GM19463 (cell line): ENCODE data around the gene NEURL1B.
"Not testable (repeated sequence)": the region's sequence is repeated elsewhere in the genome, so short reads cannot be mapped to it uniquely, and the experiment has no call there.

Experiments used
- ATAC-seq: cut with Tn5 transposase; IDR thresholded peaks from one replicate; pipeline ENCODE4 v1.9.1; 2021; ENCODE audit warnings: mild to moderate bottlenecking, moderate library complexity; ENCODE audit not compliant: unreplicated experiment

The NEURL1B gene

DNA sequence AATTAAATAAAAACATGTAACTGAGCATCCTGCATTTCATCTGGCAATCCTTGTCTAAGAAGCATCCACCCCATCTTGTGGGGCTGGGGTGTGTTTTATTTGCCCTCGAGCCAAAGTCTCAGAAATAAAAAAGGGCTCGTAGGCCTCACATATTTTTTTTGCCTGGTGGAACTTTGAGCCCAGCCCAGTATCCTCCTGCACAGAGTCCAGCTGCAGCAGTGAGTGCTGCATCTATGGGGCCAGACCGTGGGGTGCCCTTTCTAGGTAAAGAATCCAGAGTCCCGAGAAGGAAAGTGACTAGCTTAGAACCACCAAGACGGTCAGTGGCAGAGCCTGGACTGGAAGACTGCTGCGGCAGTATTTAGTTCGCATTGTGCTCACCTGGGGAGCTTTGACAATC lies 33.1 kb downstream of the NEURL1B start:
- ATAC-seq = no peak

DNA sequence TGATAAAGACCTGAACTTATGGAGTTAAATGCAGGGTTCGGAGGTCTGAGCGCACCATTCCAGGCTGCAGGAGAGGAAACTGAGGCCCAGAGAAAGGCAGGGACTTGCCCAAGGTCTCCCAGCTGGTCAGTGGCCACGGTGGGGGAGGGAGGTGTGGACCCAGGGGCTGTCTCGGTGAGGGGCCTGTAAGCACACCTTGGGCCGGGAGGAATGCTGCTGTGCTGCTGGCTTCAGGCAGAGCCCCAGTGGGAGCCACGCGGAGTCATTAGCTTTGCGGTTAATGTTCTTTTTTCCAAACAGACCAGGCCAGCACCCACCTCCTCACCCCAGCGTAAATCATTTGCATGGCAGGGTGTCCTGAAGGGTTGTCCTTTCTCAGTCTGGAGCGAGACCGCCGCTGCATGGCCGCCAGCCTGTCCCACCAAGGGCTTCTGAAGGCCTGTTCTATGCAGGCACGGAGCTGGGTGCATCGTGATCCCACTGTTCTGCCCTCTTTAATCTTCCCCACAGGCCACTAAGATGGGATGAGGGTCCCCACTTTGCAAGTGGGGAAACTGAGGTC lies 35.9 kb downstream of the NEURL1B start:
- ATAC-seq = no peak

DNA sequence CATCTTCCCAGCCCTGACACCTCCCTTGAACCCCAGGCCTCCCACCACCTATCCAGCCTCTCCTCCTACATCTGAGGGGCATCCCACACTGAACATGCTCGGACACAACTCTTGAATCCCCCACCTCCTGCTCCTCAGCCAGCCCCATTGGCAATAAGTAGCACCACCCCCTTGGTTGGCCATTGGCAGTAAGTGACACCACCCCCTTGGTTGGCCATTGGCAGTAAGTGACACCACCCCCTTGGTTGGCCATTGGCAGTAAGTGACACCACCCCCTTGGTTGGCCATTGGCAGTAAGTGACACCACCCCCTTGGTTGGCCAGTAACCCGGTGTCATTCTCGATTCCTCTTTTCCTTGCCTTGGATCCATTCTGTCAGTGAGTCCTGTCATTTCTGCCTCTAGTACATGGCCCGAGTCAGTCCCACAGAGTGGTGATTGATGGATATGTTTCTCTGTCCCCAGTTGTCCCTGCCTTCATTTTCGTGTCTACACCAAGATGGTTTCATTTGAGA lies 37.4 kb downstream of the NEURL1B start:
- not testable (repeated sequence) for ATAC-seq

DNA sequence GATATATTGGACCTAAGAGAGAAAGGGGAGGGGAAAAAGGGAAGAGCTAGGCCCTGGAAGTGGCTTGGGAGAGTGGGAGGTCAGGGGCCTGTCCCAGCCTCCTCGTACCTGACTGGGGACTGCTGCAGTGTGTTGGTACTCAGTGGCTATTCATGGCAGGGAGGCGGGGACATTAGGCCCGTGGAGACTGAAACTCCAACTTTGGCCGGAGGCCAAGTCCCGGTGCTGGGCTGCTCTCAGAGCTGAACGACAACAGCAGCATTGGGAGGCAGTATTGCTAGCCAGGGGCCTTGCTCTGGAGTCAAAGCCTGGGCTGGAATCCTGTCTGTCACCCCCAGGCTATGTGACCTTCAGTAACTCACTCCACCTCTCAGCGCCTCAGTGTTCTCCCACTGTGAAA lies 37.8 kb downstream of the NEURL1B start:
- ATAC-seq = no peak

DNA sequence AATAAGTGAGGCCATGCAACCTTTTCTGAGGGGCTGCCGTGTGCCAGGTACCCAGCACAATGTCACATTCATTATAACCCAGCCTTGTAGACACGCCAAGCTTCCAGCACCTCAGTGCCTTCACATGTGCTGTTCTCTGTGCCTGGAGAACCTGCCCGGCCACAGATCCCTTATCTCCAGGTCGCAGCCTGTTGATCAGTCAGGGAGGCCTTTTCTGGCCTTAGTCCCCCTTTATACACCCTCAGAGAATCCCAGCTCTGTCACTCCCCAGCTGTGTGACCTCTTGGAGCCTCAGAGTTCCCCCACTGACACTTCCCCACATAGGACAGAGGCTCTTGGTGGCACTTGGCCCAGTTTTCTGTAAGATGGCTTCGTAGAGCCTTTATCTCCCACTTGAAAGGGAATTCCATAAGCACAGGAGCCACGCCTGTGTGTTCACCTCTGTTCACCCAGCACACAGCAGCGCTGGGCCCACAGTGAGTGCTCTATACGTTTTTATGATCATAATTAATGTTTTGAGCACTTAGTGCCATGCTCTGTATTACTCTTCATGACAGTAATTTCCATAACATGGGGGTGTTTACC lies 38.7 kb downstream of the NEURL1B start:
- no peak for ATAC-seq

DNA sequence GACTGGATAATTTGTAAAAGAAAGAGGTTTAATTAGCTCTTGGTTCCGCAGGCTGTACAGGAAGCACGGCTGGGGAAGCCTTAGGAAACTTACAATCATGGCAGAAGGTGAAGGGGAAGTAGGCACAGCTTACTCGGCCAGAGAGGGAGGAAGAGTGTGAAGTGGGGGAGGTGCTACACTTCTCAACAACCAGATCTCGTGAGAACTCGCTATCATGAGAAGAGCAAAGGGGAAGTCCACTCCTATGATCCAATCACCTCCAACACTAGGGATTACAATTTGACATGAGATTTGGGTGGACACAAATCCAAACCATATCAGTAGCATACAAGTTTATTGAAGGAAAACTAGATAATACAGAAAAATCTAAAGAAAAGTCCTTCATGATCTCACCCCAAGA lies 39.9 kb downstream of the NEURL1B start:
- ATAC-seq = no peak

DNA sequence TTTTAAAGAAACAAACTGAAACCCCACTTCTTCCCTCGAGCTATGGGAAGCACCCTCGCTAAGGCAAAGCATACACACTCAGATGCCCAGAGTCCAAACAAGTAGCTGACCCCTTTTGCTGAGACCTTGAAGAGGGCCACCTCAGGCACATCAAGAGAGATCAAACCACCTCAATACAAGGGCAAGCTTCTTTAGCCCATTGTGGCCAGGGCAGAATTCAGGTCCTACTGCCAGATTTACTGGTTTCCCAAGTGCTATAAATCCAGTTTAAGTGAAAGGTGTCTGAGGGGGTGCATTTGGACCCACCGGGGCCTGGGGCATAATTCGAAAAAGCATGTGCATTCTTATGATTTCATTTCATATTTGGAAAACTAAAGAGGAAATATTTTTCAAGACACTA lies 40.4 kb downstream of the NEURL1B start:
- ATAC-seq = no peak

DNA sequence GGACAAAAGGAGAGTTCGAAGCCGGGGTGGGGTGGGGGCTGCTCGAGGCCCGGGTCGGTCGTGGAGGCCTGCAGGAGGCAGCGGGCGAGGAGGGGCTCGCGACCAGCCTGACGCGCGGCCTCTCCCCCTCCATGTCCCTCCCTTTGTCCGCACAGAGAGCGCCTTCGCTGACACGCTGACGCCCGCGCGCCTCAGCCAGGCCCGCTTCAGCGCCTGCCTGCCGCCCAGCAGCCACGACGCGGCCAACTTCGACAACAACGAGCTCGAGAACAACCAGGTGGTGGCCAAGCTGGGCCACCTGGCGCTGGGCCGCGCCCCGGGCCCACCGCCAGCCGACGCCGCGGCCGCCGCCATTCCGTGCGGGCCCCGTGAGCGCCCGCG lies 42.2 kb downstream of the NEURL1B start:
- no peak for ATAC-seq

DNA sequence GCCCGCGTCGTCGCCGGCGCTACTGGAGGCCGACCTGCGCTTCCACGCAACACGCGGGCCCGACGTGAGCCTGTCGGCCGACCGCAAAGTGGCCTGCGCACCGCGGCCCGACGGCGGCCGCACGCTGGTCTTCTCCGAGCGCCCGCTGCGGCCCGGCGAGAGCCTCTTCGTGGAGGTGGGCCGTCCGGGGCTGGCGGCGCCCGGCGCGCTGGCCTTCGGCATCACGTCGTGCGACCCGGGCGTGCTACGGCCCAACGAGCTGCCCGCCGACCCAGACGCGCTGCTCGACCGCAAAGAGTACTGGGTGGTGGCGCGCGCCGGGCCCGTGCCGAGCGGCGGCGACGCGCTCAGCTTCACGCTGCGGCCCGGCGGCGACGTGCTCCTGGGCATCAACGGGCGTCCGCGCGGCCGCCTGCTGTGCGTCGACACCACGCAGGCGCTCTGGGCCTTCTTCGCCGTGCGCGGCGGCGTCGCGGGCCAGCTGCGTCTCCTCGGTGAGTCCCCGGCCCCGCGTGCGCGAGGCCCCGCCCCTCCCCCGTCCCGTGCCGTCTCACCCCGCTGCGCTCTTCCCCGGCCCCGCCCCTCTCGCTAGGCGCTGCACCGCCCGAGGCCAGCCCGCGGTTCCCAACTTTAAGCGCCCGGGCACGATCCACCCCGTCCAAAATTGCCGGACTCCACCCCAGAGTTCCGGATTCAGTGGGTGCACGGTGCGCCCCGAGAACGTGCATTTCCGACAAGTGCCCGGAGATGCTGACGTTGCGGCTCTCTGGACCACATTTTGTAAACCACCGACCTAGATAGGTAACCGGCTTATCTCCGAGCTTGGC lies 42.8 kb downstream of the NEURL1B start:
- ATAC-seq = no peak

DNA sequence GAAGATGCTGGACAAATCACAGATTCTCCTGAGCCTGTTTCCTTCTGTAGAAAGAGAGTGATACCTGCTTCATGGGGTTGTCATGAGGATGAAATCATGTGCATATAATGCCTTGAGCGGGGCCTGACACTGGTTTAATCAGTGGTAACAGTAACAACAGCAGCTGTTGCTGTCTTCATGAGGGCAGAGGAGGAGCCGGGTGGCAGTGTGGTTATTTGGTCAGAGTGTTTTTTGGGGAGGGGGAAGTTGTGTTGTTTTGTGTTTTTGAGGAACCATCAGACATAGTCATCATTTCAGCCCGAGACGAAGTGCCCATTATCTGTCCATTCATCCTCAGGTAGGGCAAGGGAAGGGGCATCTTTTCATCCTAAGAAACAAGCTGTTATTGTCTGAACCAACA lies 44.0 kb downstream of the NEURL1B start:
- ATAC-seq = no peak

DNA sequence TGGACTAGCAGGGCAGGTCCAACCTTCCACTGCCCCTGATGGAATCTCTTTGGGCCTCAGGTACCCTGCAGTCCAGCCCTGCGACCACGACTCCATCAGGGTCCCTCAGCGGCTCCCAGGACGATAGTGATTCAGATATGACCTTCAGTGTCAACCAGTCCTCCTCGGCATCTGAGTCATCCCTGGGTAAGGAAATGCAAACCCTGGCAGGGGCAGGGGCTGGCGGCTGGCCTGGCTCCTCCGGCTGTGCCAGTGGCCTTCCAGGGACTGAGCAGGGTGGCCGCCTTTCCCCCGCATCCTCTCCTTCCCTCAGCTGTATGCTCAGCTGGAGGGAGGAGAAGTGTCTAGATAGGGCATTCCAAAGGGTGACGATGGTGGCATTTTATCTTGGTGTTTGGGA lies 45.0 kb downstream of the NEURL1B start:
- no peak for ATAC-seq

DNA sequence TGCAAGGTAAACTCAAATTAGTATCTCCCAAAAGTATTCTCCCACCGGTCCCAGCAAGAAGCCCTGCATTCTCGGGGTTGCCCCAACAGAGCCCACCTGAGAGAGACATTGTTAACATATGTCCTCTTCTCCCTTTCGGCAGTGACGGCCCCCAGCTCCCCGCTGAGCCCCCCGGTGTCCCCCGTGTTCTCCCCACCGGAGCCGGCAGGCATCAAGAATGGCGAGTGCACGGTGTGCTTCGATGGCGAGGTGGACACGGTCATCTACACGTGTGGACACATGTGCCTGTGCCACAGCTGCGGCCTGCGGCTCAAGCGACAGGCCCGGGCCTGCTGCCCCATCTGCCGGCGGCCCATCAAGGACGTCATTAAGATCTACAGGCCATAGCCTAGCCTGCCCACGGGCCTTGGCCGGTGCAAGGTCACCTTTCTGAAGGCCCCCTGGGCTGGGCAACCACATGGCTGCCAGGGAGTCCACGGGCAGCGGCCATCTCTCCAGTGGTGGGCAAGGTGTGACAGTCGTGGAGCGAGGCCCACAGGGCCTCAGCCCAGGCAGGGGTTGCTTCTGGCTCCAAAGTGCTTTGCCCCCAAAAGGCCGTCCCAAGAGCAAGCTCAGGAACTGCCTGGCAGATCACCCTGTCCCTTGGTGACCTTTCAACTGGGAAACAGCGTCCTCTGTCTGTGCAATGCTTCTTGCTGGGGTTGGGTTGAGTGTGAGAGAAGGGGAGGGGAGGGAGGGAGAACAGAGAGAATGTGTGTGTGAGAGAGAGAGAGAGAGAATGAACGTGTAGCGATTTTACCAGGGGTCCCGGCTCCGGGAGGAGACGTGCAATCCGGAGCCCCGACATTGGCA lies 45.7 kb downstream of the NEURL1B start:
- no peak for ATAC-seq

DNA sequence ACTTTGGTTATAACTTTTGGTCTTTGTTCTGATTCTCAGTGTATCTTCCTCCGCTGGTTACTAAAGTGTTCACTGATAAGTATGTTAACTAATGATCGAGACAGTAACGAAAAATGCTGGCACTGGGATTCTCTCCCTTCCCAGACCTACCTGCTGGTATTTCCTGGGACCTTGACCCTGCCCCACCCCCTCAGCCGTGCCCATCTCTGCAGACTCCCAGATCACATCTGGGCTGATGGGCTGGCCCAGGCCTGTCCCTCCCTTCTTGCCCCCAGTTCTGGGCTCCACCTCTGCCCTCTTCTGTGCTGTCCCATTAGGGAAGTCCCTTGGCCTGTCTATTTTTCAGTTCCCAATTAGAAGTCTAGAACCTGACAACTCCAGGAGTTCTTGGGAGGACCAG lies 46.9 kb downstream of the NEURL1B start:
- no peak for ATAC-seq

DNA sequence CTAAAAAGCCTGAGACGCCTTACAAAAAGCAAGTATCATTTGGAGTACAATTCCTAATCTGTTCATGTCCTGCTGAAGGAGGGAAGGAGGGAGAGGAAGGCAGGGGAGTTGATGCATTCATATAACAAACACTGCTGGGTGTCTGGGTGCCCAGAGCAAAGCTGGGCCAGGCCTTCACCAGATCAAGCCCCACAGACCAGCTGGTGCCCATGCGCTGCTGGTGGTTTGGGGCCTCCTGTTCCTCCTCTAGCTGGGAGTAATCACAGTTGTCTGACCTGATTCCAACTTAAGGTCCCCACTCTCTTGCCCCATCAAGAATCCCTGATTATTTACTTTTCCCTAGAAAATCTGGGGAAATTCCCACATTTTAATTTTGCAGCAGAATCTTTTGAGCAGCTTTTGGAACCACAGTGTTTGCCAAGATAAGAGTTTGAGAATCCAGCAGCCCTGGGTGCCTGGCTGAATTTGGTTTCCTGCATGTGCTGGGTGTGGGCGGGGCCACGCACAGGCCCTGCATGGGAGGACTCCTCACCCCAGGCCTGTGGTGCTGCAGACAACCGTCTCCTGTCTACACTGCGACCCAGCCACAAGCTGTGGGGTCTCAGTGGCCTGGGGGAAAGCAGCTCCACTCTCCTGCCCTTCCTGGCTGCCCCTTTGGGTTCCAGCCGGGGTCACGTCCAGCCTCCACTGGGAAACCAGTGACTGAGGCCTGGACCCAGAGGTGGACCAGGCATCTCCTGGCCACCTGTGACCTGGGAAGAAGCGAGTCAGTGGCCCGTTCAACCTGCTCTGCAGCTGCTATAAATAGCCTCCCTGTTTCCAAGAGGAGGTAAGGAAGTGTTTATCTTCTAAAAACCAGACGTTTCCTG lies 47.5 kb downstream of the NEURL1B start:
- no peak for ATAC-seq

DNA sequence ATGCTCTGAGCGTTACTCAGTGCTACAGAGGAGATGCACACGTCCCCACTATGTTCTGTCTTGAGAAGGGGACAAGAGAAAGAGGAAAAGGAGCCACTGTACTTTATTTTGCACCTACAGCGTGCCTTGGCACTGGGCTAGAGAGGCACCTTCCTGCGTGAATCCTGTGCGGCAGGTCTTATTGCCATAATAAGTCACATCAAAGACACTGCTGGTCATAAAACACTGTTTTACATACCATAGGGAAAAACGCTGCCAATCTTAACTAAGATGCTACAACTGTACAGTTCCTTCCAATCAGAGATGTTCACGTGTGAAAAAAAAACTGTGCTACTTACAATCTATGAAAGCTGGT lies 48.1 kb downstream of the NEURL1B start:
- no peak for ATAC-seq

DNA sequence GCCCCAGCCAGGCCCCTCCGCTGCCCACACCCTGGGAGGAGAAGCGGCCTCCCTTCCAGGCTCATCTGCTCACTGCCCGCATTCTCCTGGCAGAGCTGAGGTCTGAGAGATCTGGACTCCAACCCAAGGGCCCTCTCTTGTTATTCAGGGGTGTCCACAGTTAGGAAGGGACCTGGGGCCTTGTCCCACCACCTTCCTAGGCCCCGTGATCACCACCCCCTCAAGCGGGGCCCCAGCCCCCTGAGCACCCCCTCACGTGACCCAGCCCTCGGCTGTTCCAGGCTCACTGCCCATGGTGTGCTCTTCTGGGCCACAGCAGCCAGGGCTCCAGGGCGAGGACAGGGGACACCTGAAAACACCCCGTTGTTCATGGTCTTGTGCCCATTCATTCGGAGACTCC lies 48.7 kb downstream of the NEURL1B start:
- ATAC-seq = no peak

DNA sequence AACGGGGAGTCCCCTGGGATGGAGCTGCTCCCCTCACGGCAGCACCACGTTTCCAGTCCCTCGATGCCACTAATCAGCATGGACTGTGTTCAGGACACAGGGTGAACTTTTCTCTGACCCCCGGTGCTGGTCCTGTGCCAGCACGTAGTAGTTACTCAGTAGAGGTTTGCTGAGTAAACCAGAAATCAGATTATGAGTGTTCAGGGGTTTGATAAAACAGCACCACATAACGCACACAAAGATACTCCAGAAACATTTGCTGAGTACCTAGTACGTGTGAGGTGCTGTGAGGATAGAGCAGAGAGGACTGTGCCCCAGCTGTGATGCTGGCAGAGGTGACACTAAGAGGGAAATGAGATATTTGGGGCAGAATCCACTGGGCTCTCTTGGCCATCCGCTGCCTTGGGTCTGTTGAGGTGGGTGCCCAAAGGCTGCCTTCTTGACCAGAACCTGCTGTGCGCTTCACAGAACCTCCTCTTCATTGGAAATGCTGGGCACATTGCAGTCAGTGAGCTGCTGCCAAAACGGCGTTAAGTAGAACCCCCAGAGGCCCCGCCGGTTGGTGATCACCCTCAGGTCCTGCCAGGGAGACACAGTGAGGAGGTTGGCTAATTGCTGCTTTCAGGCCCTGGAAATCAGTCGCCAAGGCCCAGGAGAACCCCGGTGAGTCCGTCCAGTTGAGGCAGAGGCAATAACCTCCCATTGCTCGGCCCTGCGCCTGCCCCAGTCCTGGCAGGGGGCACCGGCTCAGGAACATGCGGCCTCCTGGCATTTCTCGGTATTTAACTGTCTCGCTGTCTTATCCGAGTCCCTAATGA lies 49.4 kb downstream of the NEURL1B start:
- ATAC-seq = peak; percentile 63

DNA sequence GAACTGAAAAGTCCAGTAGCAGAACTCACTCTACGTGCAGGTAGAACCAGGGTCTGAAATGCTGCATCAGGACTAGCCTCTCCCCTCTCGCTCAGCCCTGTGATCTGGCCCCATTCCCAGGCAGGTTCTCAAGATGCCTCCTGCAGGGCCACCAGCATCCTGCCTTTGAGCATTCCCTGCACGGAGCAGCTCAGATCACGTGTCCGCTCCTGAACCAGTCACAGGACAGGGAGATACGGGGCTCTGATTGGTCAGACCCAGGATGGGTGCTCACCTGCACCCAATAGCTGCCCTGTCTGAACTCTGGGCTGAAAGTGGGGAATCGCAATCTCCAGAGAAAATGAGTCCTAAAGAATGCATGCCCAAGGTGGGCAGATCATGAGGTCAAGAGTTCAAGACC lies 50.8 kb downstream of the NEURL1B start:
- no peak for ATAC-seq

DNA sequence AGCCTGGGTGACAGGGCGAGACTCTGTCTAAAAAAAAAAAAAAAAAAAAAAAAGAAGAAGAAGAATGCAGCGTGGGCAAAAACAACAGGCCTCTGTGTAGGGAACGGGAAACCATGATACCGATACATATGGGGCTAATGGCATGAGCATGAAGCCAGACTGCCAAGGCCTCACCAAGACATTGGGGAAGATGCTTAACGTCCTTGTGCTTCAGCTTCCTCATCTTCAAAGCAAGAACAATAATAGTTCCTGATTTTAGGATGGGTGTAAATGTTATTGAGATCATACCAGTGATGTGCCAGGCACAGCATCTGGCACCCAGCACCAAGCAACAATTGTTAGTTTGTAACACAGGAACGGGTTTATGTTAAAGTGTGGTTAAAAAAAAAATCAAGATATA lies 51.4 kb downstream of the NEURL1B start:
- ATAC-seq = no peak

DNA sequence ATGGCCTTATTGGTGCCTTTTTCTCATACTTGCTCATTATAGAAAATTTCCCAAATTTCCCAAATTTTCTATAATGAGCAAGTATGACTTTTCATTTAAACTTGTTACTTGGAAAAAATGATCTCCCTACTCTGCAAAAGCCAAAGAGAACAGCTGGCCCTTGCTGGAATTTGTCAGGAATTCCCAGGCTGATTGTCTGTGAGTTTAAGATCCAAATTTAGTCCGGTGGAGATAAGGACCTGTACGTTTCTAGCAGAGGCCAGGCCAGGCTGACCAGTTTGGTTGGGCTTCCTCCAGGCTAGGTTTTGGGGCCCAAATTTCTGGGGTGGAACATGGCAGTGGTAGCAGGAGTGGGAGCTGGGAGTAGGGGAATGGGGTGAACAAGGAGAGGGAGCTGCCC lies 51.9 kb downstream of the NEURL1B start:
- no peak for ATAC-seq
